Aorta (tissue), 5 donors: ENCODE measurements around the gene MYBPC2. TPM values are rescaled to one million over a fixed set of nuclear protein-coding genes. Genes with fewer than 3 reads are reported as not detected.
"Not testable (repeated sequence)": the region's sequence is repeated elsewhere in the genome, so short reads cannot be mapped to it uniquely, and the experiment has no call there.

Experiments used
- ATAC-seq: fragments of 200-7000 bp; cut with Tn5 transposase; one replicate; pipeline ENCODE4 v1.9.1; 2022; ENCODE audit warnings: moderate library complexity; ENCODE audit not compliant: low FRiP score
- DNase-seq, 2 donors: peaks; one replicate each; pipeline ENCODE4 v3.0.0-alpha.2; 2020
- H3K27ac ChIP-seq, 2 donors: one replicate each; pipeline ENCODE4 v1.5.1; 2013; ENCODE audit warnings: low read length in 2 of 2, mild to moderate bottlenecking in 2 of 2, moderate library complexity in 2 of 2, control low read depth in 1 of 2, inconsistent platforms in 1 of 2, low read depth in 1 of 2
- H3K27me3 ChIP-seq, 2 donors: one replicate each; pipeline ENCODE4 v1.6.1; 2013; ENCODE audit warnings: control low read depth in 1 of 2, low read length in 1 of 2, mild to moderate bottlenecking in 1 of 2, moderate library complexity in 1 of 2; ENCODE audit not compliant: insufficient read depth in 2 of 2, control insufficient read depth in 1 of 2
- H3K36me3 ChIP-seq, 2 donors: one replicate each; pipeline ENCODE4 v1.6.1; 2013; ENCODE audit warnings: control low read depth in 1 of 2, low read length in 1 of 2, mild to moderate bottlenecking in 1 of 2; ENCODE audit not compliant: insufficient read depth in 2 of 2, control insufficient read depth in 1 of 2
- H3K4me1 ChIP-seq, 2 donors: one replicate each; pipeline ENCODE4 v1.6.1; 2013; ENCODE audit warnings: low read length in 2 of 2, control low read depth in 1 of 2, mild to moderate bottlenecking in 1 of 2, moderate library complexity in 1 of 2; ENCODE audit not compliant: insufficient read depth in 2 of 2, control insufficient read depth in 1 of 2
- H3K4me3 ChIP-seq, 2 donors: one replicate each; pipeline ENCODE4 v1.5.1; 2013; ENCODE audit warnings: low read length in 2 of 2, control low read depth in 1 of 2, mild to moderate bottlenecking in 1 of 2
- H3K9me3 ChIP-seq: one replicate; pipeline ENCODE4 v1.6.1; 2013; ENCODE audit warnings: mild to moderate bottlenecking, low read length; ENCODE audit not compliant: control insufficient read depth
- WGBS, 2 donors: extraction: QIAGEN DNeasy Blood & Tissue Kit; methylation state at CpG; one replicate each; pipeline ENCODE4 v1.1.7; 2013; 5-methylcytosine and 5-hydroxymethylcytosine counted together
- intact Hi-C, 2 donors: fragments of 100-400 bp; cut with DNase I; formaldehyde crosslinking; loops; one replicate each; pipeline versions ENCODE4 v1.14.2 to v1.15.0; 2022
- long read RNA-seq, 2 donors: library from polyadenylated mRNA; unstranded; transcript quantifications; one replicate each; pipeline ENCODE4 v2.0.0, GENCODE V29; 2020 to 2021
- polyA plus RNA-seq, 2 donors: library from polyadenylated mRNA; stranded (reverse); fragments of 200-250 nt; gene quantifications; one replicate each; pipeline ENCODE4 v1.2.3, GENCODE V29; 2013
- total RNA-seq, 2 donors: library from RNA; stranded (reverse); fragmentation: NEBNext Ultra II Directional; extraction: Animal tissue kit (Norgen Biotek cat#: 25700); gene quantifications; one replicate each; pipeline ENCODE4 v1.2.1, GENCODE V29; 2021
- donor health status: healthy with polysubstance abuse.
- donor health status: Bipolar disorder and iron deficiency.
- donor health status: DM: no; HTN: no; CAD: no.
- donor health status: DM: no; HTN: no; CAD: no.
- donor health status: DM: yes; HTN: yes; CAD: no.

MYBPC2 gene
- total RNA-seq: not detected
- under 1 TPM in 1 of 2 donors, not detected in 1; 0.03 TPM for polyA plus RNA-seq
- long read RNA-seq, donor 1, partial matches to known transcripts: 0 of 1 reads
- long read RNA-seq, donor 1, other reads (novel, unspliced or antisense): 1 of 1 reads
- long read RNA-seq, donor 2: 0 reads

DNA sequence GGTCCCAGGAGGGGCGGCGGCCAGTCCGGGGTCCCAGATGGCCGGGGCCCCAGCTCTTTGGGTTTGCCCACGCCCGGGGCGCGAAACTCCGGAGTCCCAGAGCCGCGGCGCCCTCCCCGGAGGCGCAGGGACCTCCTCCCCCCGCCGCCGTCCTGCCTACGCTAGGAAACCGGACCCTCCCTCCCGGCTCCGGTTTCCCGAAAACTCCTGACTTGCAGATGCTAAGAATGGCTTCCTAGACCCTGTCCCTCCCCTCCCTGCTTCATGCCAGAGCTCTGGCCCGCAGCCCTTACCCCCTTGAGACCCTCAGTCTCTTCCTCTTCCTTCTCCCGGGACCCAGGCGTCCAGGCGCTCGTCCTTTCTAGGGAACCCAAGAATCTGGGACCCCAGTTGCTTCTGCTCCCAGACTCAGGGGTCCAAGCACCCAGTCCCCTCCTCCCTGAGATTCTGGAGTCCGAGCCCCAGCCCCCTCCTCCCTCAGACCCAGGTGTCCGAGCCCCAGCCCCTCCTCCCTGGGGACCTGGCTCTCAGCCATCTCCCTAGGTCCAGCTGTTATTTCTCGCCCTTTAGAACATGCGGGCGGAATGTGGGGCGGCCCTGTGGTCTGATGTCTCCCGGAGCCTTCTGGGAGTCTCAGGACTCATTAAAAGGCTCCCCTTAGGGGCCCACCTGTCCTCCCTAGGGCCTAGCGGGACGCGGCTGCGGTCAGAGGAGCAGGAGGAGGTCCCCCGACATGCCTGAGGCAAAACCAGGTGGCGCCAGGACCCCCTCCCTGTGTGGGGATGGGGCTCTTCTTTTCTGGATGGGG is at the start of gene MYBPC2:
MYBPC2 (plus strand) TSS at position 672 of the 808 bp plus-strand sequence; CDS start at position 734, 62 bp downstream.
- DNase-seq (no peak), ATAC-seq (no peak)
- Histone ChIP-seq H3K27me3 (no peaks in the 10 kb centered on the region), H3K4me1 (no peaks in the 10 kb centered on the region), H3K27ac (no peak within 1 kb of the TSS), H3K9me3 (no peaks in the 10 kb centered on the region), H3K4me3 (peak within 1 kb of the TSS; percentile 23 to 42), H3K36me3 (no peaks in the 10 kb centered on the region)
- intact Hi-C loops: no loop called here
- WGBS, 2 donors: 3 to 5% methylated on average over 30 to 40 of the region's 40 CpGs

- Histone ChIP-seq H3K4me3 (no peak overlapping the region), H3K4me1 (no peaks in the 10 kb centered on the region), H3K27me3 (no peaks in the 10 kb centered on the region), H3K36me3 (peaks cover 0 to 12% of the 10 kb centered on the region in 2 donors), H3K27ac (peak overlapping the region in 1 of 2 donors; percentile 49), H3K9me3 (no peaks in the 10 kb centered on the region)
- DNase-seq (no peak), ATAC-seq (no peak)
- intact Hi-C loops: no loop called here
- WGBS, 2 donors: 36 to 38% methylated on average over 21 of the region's 21 CpGs
Observed at GRCh38 chr19:50383001-50383851, 49.5 kb upstream of the MYBPC2 start.

DNA sequence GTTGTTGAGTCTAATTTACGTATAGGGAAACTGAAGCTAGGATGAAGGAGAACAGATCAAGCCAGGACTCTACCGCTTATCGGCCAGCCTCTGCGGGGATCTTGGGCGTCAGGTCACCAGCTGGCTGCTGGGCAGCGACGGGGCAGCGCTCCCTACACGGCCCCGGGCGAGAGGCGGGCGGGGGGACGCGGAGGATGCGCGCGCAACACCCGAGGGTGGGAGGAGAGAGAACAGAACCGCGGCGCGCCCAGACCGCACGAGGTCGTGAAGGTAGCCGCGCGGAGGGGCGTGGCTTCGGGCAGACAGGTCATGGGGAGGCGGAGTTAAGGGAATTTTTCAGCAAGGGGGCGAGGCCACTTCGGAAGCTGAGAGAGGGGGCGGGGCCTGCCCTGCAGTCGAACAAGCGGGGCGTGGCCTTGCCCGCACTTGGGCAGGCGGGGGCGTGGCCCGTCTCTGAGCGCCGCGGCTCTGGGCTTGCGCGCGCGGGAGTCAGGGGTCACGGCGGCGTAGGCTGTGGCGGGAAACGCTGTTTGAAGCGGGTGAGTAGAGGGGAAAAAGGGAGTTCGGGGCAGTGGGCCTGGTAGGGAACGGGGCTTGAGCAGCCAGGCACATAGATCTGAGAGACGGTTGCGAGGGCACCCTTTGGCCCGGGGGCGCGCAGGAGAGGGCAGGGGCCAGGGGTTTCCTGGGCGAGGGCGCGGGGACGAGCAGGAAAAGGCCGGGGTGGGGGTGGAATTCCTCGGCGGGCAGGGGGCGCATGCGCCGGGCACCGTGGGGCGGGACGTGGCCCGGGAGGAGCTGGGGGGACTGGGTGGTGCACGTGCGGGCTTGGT is 48.6 kb upstream of the MYBPC2 start, which contains the start of gene POLD1:
POLD1 (plus strand) TSS at position 496 of the 833 bp plus-strand sequence. CDS start 14,505 bp downstream, outside the sequence.
- ATAC-seq (peak; percentile 97), DNase-seq (peak; percentile 98 to 99)
- Histone ChIP-seq H3K9me3 (no peaks in the 10 kb centered on the region), H3K36me3 (peaks cover 0 to 4% of the 10 kb centered on the region in 2 donors), H3K27ac (peak within 1 kb of the TSS in 1 of 2 donors; percentile 64), H3K4me3 (peak within 1 kb of the TSS; percentile 20 to 39), H3K4me1 (no peaks in the 10 kb centered on the region), H3K27me3 (no peaks in the 10 kb centered on the region)
- intact Hi-C loops: no loop called here
- 0 to 1% methylated on average over 78 of the region's 78 CpGs for WGBS, 2 donors

DNA sequence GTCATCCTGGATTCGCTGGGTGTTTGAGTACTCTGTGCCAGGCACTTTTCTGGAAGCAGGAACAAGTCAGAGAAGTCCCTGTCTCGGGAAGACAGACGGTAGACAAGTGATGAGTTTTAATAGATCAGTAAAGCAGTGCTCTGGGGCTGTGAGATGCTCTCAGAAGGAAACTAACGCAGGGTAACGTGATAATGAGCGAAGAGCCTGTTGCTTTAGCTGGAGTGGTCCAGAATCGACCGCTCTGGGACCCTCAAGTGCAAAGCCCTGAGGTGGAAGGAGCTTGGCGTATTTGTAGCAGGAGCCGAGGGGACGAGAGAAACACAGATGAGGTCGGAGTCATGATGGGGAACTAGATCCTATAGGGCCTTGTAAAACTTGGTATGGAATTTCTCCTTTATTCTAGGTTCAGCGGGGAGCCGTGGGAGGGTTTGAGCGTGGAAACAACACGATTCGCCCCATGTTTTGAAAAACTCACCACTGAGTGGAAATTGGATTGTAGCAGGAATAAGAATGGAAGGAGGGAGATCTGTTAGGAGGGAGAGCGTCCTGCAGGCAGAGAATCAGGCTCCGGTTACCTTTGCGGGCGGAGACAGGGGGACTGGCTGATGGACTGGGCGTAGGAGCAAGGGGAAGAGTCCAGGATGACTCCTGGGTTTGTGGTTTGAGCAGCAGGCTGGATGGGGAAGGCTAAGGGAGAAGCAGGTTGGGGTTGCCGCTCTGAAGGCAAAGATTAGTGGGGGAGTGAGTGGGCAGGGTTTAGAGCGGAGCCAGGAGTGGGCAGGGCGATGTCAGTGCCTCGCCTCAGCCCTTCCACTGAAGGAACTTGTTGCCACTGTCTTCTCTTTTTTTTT is 47.8 kb upstream of the MYBPC2 start:
- Histone ChIP-seq H3K4me3 (peak overlapping the region; percentile 20 to 39), H3K27ac (peak overlapping the region in 1 of 2 donors; percentile 64), H3K27me3 (no peaks in the 10 kb centered on the region), H3K9me3 (no peaks in the 10 kb centered on the region), H3K36me3 (no peaks in the 10 kb centered on the region), H3K4me1 (no peaks in the 10 kb centered on the region)
- WGBS, 2 donors: 10 to 12% methylated on average over 26 of the region's 26 CpGs
- intact Hi-C loops: no loop called here
- DNase-seq: no peak
- no peak for ATAC-seq

DNA sequence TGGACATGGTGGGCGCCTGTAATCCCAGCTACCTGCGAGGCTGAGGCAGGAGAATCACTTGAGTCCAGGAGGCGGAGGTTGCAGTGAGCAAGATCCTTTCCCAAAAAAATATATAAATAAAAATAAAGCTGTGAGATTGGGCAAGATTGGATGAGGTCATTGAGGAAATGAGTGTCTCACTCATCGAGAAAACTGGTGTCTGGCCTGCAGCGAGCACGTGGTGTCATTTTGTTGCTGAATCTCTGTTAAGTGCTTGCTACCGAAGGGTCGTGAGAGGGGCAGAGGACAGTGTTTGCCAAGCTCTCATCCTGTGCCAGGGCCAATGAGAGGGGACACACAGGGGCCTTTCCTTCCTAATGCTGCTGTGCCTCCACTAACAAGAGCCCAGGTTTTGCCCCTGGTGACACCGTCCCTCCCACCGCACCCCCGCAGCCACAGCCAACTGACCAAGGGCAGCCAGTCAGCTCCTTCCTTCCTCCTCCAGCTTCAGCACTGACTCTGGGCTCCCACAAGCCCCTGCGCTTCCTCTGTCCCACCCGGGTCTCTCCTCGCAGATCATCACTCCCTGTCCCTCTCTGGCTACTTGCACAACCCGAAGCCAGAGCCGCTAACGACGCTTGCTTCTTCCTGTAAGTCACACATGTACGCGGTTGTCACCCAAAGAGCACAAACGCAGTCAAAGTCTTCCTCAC is 45.4 kb upstream of the MYBPC2 start:
- H3K9me3 ChIP-seq: no peaks in the 10 kb centered on the region
- intact Hi-C loops: no loop called here
- H3K27ac ChIP-seq: no peak overlapping the region
- ATAC-seq (no peak), DNase-seq (peak in 1 of 2 donors; percentile 82)
- no peak overlapping the region for H3K4me3 ChIP-seq
- no peaks in the 10 kb centered on the region for H3K4me1 ChIP-seq
- whole genome bisulfite sequencing, 2 donors: 91% methylated on average over 21 of the region's 21 CpGs
- no peaks in the 10 kb centered on the region for H3K27me3 ChIP-seq
- H3K36me3 ChIP-seq: no peaks in the 10 kb centered on the region

GRCh38 chr19:50387868-50388245 is 44.8 kb upstream of the MYBPC2 start:
- intact Hi-C loops: no loop called here
- Histone ChIP-seq H3K36me3 (no peaks in the 10 kb centered on the region), H3K27me3 (no peaks in the 10 kb centered on the region), H3K9me3 (no peaks in the 10 kb centered on the region), H3K4me1 (no peaks in the 10 kb centered on the region), H3K4me3 (no peak overlapping the region), H3K27ac (no peak overlapping the region)
- ATAC-seq (no peak), DNase-seq (no peak)
- WGBS, 2 donors: 94 to 95% methylated on average over 8 of the region's 8 CpGs

- H3K9me3 ChIP-seq, H3K27me3 ChIP-seq, ATAC-seq, H3K36me3 ChIP-seq, H3K4me1 ChIP-seq, H3K4me3 ChIP-seq, intact Hi-C loops, H3K27ac ChIP-seq, DNase-seq: not testable (repeated sequence)
- 79 to 86% methylated on average over 3 of the region's 3 CpGs for WGBS, 2 donors
Observed at GRCh38 chr19:50390295-50390694, 42.4 kb upstream of the MYBPC2 start.
